HepG2 (cell line): ENCODE results near the gene ABAT. TPM values are rescaled to one million over a fixed set of nuclear protein-coding genes. Genes with fewer than 3 reads are reported as not detected.

ENCODE experiments used
- ATF2 ChIP-seq: sonication (generic); formaldehyde crosslinking; IDR thresholded peaks from 2 replicates; pipeline ENCODE4 v1.4.0; 2020; ENCODE audit warnings: missing genetic modification reagents
- CTCF ChIP-seq: sonication (generic); formaldehyde crosslinking; IDR thresholded peaks from 2 replicates; pipeline ENCODE4 v1.5.0; 2020; ENCODE audit warnings: mild to moderate bottlenecking, missing genetic modification reagents, moderate library complexity
- FOXA1 ChIP-seq, 2 experiments: fragments of 450-650 bp in 1 of 2; sonication (generic) in 1 of 2; formaldehyde crosslinking in 1 of 2; IDR thresholded peaks; 2 replicates each; pipeline versions ENCODE4 v1.4.0 to v1.6.1; 2016 to 2020; ENCODE audit warnings: missing genetic modification reagents in 1 of 2
- HMGXB4 ChIP-seq, 2 experiments: sonication (generic) in 1 of 2; formaldehyde crosslinking in 1 of 2; IDR thresholded peaks; 2 replicates each; pipeline versions ENCODE4 v1.4.0 to v1.6.1; 2018 to 2020; ENCODE audit warnings: missing genetic modification reagents in 2 of 2, borderline replicate concordance in 1 of 2, low read depth in 1 of 2, mild to moderate bottlenecking in 1 of 2, missing biosample characterization in 1 of 2
- KAT7 ChIP-seq: IDR thresholded peaks from 2 replicates; pipeline ENCODE4 v1.6.1; 2018; ENCODE audit warnings: borderline replicate concordance, missing compliant biosample characterization
- MED1 ChIP-seq: sonication (generic); formaldehyde crosslinking; IDR thresholded peaks from 2 replicates; pipeline ENCODE4 v1.4.0; 2020; ENCODE audit warnings: missing genetic modification reagents
- MYC ChIP-seq: sonication (generic); formaldehyde crosslinking; IDR thresholded peaks from 2 replicates; pipeline ENCODE4 v1.9.0; 2021; ENCODE audit warnings: missing genetic modification reagents, borderline replicate concordance
- NRL ChIP-seq: sonication (generic); formaldehyde crosslinking; IDR thresholded peaks from 2 replicates; pipeline ENCODE4 v1.5.0; 2020; ENCODE audit warnings: missing genetic modification reagents, mild to moderate bottlenecking, moderate library complexity, borderline replicate concordance
- PITX1 ChIP-seq: sonication (generic); formaldehyde crosslinking; IDR thresholded peaks from 2 replicates; pipeline ENCODE4 v1.5.1; 2020; ENCODE audit warnings: mild to moderate bottlenecking, missing genetic modification reagents
- PRPF4 ChIP-seq: fragments of 200-400 bp; formaldehyde crosslinking; IDR thresholded peaks from 2 replicates; pipeline ENCODE4 v1.6.1; 2016; ENCODE audit warnings: low read length, low read depth; ENCODE audit not compliant: poor library complexity, severe bottlenecking
- RAD21 ChIP-seq: fragments of 450-650 bp; formaldehyde crosslinking; IDR thresholded peaks from 2 replicates; pipeline ENCODE4 v1.5.0; 2020; ENCODE audit warnings: mild to moderate bottlenecking
- RBFOX2 ChIP-seq: fragments of 200-400 bp; formaldehyde crosslinking; IDR thresholded peaks from 2 replicates; pipeline ENCODE4 v1.6.1; 2017; ENCODE audit warnings: low read depth, mild to moderate bottlenecking, low read length
- RFX1 ChIP-seq: fragments of 450-650 bp; IDR thresholded peaks from 2 replicates; pipeline ENCODE4 v1.6.1; 2017
- SMC3 ChIP-seq: IDR thresholded peaks from 2 replicates; pipeline ENCODE4 v1.6.1; 2011; ENCODE audit warnings: low read length, improper control_type of control experiment
- THAP8 ChIP-seq: sonication (generic); formaldehyde crosslinking; IDR thresholded peaks from 2 replicates; pipeline ENCODE4 v1.5.1; 2020; ENCODE audit warnings: missing genetic modification reagents, mild to moderate bottlenecking, borderline replicate concordance
- XRCC5 ChIP-seq: fragments of 200-400 bp; formaldehyde crosslinking; optimal IDR thresholded peaks from 2 replicates; pipeline ENCODE3; 2017; ENCODE audit warnings: mild to moderate bottlenecking, low read length
- ZBTB38 ChIP-seq: sonication (generic); formaldehyde crosslinking; IDR thresholded peaks from 2 replicates; pipeline ENCODE4 v1.5.1; 2020; ENCODE audit warnings: mild to moderate bottlenecking, missing genetic modification reagents
- ZNF138 ChIP-seq: sonication (generic); formaldehyde crosslinking; IDR thresholded peaks from 2 replicates; pipeline ENCODE4 v1.5.0; 2020; ENCODE audit warnings: mild to moderate bottlenecking, low read depth, missing genetic modification reagents
- ZNF296 ChIP-seq: sonication (generic); formaldehyde crosslinking; conservative IDR thresholded peaks from 2 replicates; pipeline ENCODE4 v1.5.0; 2020; ENCODE audit warnings: mild to moderate bottlenecking, missing genetic modification reagents
- ZNF430 ChIP-seq: sonication (generic); formaldehyde crosslinking; IDR thresholded peaks from 2 replicates; pipeline ENCODE4 v1.9.0; 2021; ENCODE audit warnings: mild to moderate bottlenecking, missing genetic modification reagents
- ZNF451 ChIP-seq: sonication (generic); formaldehyde crosslinking; IDR thresholded peaks from 2 replicates; pipeline ENCODE4 v1.5.0; 2020; ENCODE audit warnings: mild to moderate bottlenecking, missing genetic modification reagents
- ZNF691 ChIP-seq: sonication (generic); formaldehyde crosslinking; IDR thresholded peaks from 2 replicates; pipeline ENCODE4 v1.4.0; 2020; ENCODE audit warnings: missing genetic modification reagents, low read depth, mild to moderate bottlenecking, borderline replicate concordance
- ZNF883 ChIP-seq: sonication (generic); formaldehyde crosslinking; IDR thresholded peaks from 2 replicates; pipeline ENCODE4 v1.5.1; 2020; ENCODE audit warnings: mild to moderate bottlenecking, missing genetic modification reagents; ENCODE audit errors: not compliant biosample characterization
- polyA plus RNA-seq, 8 experiments: library from polyadenylated mRNA; depleted of rRNA in 3 of 8; stranded (reverse) in 7 of 8; unstranded in 1 of 8; fragments of >200 nt; fragmentation: Illumina TruSeq in 4 of 8; extraction: Trizol in 4 of 8; gene quantifications; 2 replicates each; pipeline versions ENCODE4 v1.2.1 to v1.2.3, GENCODE V29; 2011 to 2016; ENCODE audit warnings: low read depth in 4 of 8, missing spikeins in 1 of 8, mixed read lengths in 1 of 8; ENCODE audit not compliant: insufficient read depth in 1 of 8
- total RNA-seq, 5 experiments: library from RNA; depleted of rRNA; stranded (reverse); fragments of >200 nt; fragmentation: Illumina TruSeq; extraction: Trizol; gene quantifications; 2 replicates each; pipeline ENCODE4 v1.2.3, GENCODE V29; 2016; ENCODE audit warnings: low read depth in 1 of 5

The ABAT gene
- total and polyA plus RNA-seq, 2 of the 13 experiments (the other 11 are each of a cell fraction or from before 2014, with no cell fraction given): 47.6 to 97.3 TPM

GRCh38 chr16:8634991-8635736, 39.3 kb upstream of the ABAT start (continued):
- TF ChIP-seq ZNF691 (CRISPR knock-in tag) (0 out of 2 replicates have a peak, but pooled peaks have one; percentile 40), RAD21 (CRISPR knock-in tag) (peak; percentile 86), SMC3 (peak; percentile 89), MED1 (no peak), ZBTB38 (CRISPR knock-in tag) (0 out of 2 replicates have a peak, but pooled peaks have one; percentile 18), XRCC5 (peak; percentile 79), NRL (CRISPR knock-in tag) (0 out of 2 replicates have a peak, but pooled peaks have one; percentile 33), PRPF4 (peak; percentile 18), ZNF883 (CRISPR knock-in tag) (peak; percentile 57), HMGXB4 (CRISPR knock-in tag; IDR thresholded peaks at IDR 0.05; ENCODE audit: borderline replicate concordance in 1 of 2, low read depth in 1 of 2) (peak; percentile 39 to 73; a peak in 2 of 4 replicates), MYC (CRISPR knock-in tag) (no peak), ATF2 (CRISPR knock-in tag) (0 out of 2 replicates have a peak, but pooled peaks have one; percentile 19), RBFOX2 (peak; percentile 44; the same call in 1 of the 2 replicates), KAT7 (CRISPR knock-in tag) (no peak), PITX1 (CRISPR knock-in tag) (0 out of 2 replicates have a peak, but pooled peaks have one; percentile 16), FOXA1 (IDR thresholded peaks at IDR 0.05) (no peak), FOXA1 (CRISPR knock-in tag; IDR thresholded peaks at IDR 0.05) (peak; percentile 23; the same call in 1 of the 2 replicates), ZNF296 (CRISPR knock-in tag) (no peak), THAP8 (CRISPR knock-in tag) (0 out of 2 replicates have a peak, but pooled peaks have one; percentile 14), CTCF (peak; percentile 71), ZNF138 (CRISPR knock-in tag) (no peak), ZNF430 (CRISPR knock-in tag) (no peak), ZNF451 (no peak), RFX1 (no peak)
